ENCODE measurements around the gene KL. TPM values are rescaled to one million over a fixed set of nuclear protein-coding genes. Genes with fewer than 3 reads are reported as not detected.

Gene KL
- total and polyA plus RNA-seq, 2 of the 8 experiments (the other 6 are each of a cell fraction or from before 2014, with no cell fraction given): 0.02 TPM; not detected in 1

DNA sequence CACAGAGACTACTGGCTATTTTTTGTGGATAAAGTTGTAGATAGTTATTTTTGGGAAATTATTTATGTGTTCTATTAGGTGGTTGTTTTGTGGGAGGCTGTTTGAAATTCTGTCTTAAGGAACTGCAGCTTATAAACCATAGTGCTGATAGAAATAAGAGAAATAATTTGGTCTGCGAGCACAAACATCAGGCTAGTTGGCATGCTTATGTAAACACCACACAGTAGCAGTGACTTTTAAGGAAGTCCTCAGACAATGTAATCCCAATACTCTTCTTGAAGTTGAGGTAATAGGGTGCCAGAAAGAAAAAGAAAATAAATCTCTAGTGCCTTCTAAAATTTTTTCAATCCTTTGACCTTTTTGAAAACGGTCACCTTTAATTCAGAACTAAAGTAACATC lies 23.9 kb downstream of the KL start (continued):
- TF ChIP-seq, protein P1, sequence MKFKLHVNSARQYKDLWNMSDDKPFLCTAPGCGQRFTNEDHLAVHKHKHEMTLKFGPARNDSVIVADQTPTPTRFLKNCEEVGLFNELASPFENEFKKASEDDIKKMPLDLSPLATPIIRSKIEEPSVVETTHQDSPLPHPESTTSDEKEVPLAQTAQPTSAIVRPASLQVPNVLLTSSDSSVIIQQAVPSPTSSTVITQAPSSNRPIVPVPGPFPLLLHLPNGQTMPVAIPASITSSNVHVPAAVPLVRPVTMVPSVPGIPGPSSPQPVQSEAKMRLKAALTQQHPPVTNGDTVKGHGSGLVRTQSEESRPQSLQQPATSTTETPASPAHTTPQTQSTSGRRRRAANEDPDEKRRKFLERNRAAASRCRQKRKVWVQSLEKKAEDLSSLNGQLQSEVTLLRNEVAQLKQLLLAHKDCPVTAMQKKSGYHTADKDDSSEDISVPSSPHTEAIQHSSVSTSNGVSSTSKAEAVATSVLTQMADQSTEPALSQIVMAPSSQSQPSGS (IDR thresholded peaks at IDR 0.05; ENCODE audit: low read length): no peak
- TF ChIP-seq, protein P2, sequence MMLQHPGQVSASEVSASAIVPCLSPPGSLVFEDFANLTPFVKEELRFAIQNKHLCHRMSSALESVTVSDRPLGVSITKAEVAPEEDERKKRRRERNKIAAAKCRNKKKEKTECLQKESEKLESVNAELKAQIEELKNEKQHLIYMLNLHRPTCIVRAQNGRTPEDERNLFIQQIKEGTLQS (IDR thresholded peaks at IDR 0.05; ENCODE audit: insufficient read depth, low read depth, low read length): no peak
- TF ChIP-seq BACH1 (IDR thresholded peaks at IDR 0.05; ENCODE audit: low read length): no peak
- TF ChIP-seq NRF1 (IDR thresholded peaks at IDR 0.05; ENCODE audit: low read depth, low read length): no peak
- no peak for TF ChIP-seq GABPA (IDR thresholded peaks at IDR 0.05; ENCODE audit: borderline replicate concordance, insufficient read depth, low read length)
